Stimulated activated naive CD8-positive, alpha-beta T cell treated with anti-CD3 and anti-CD28 coated beads, Interleukin-15, amount 100 ng/mL, for 72 hours (primary cell): ENCODE results near the gene INCA1.

Experiments
- ATAC-seq: fragments of 150-1000 bp; cut with Tn5 transposase; 2 replicates; pipeline ENCODE4 v1.10.0; 2021; ENCODE audit warnings: mild to moderate bottlenecking, moderate library complexity
- DNase-seq, 2 donors: peaks; one replicate each; pipeline ENCODE4 v3.0.0; 2021 to 2022
- H3K27ac Mint-ChIP-seq, 2 donors: one replicate each; pipeline ENCODE4 v1.8.0; 2022; ENCODE audit warnings: mild to moderate bottlenecking in 2 of 2, mixed read lengths in 2 of 2, moderate library complexity in 2 of 2
- H3K27me3 Mint-ChIP-seq: one replicate; pipeline ENCODE4 v1.8.0; 2022; ENCODE audit warnings: mixed read lengths
- H3K4me1 Mint-ChIP-seq: one replicate; pipeline ENCODE4 v1.8.0; 2022; ENCODE audit warnings: mild to moderate bottlenecking, mixed read lengths
- H3K4me3 Mint-ChIP-seq, 2 donors: one replicate each; pipeline ENCODE4 v1.8.0; 2022; ENCODE audit warnings: mild to moderate bottlenecking in 2 of 2, mixed read lengths in 2 of 2, moderate library complexity in 1 of 2
- H3K9me3 Mint-ChIP-seq, 2 donors: one replicate each; pipeline ENCODE4 v1.8.0; 2022; ENCODE audit warnings: mixed read lengths in 2 of 2

Gene INCA1

DNA sequence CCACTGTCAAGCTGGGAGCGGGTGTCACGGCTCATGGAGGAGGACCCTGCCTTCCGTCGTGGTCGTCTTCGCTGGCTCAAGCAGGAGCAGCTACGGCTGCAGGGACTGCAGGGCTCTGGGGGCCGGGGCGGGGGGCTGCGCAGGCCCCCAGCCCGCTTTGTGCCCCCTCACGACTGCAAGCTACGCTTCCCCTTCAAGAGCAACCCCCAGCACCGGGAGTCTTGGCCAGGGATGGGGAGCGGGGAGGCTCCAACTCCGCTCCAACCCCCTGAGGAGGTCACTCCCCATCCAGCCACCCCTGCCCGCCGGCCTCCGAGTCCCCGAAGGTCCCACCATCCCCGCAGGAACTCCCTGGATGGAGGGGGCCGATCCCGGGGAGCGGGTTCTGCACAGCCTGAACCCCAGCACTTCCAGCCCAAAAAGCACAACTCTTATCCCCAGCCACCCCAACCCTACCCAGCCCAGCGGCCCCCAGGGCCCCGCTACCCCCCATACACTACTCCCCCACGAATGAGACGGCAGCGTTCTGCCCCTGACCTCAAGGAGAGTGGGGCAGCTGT is 26.3 kb upstream of the INCA1 start:
- Mint-ChIP-seq H3K27me3 (no peaks in the 10 kb centered on the region), H3K9me3 (no peaks in the 10 kb centered on the region), H3K4me3 (no peak overlapping the region), H3K27ac (peak overlapping the region in 1 of 2 donors; percentile 12), H3K4me1 (peaks cover 13% of the 10 kb centered on the region)
- peak; percentile 12 for ATAC-seq
- DNase-seq, result no peak

GRCh38 chr17:5022171-5022711 is 24.9 kb upstream of the INCA1 start:
- H3K9me3 Mint-ChIP-seq, result no peaks in the 10 kb centered on the region
- ATAC-seq, result no peak
- H3K4me3 Mint-ChIP-seq, result no peak overlapping the region
- no peak overlapping the region for H3K27ac Mint-ChIP-seq
- H3K4me1 Mint-ChIP-seq, result peaks cover 16% of the 10 kb centered on the region
- no peak for DNase-seq
- no peaks in the 10 kb centered on the region for H3K27me3 Mint-ChIP-seq

DNA sequence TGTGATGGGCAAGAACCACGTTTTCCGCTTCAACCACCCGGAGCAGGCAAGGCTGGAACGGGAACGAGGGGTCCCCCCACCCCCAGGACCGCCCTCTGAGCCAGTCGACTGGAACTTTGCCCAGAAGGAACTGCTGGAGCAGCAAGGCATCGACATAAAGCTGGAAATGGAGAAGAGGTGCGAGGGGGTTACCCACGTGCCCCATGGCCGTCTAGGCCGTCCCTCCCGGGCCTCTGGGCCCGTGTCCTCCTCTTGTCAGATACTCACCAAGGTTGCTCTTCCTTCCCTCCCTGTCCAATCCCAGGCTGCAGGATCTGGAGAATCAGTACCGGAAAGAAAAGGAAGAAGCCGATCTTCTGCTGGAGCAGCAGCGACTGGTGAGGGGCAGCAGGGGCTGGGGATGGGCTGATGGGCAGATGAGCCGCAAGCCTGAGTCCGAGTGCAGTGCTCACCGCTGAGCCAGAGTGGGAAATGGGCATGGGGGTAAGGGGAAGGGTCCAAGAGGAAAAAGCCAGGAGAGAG is 23.2 kb upstream of the INCA1 start:
- no peak for ATAC-seq

GRCh38 chr17:5019475-5019956 is 22.2 kb upstream of the INCA1 start:
- Mint-ChIP-seq H3K9me3 (no peaks in the 10 kb centered on the region), H3K27ac (peak overlapping the region; percentile 2 to 32), H3K27me3 (no peaks in the 10 kb centered on the region), H3K4me1 (peaks cover 16% of the 10 kb centered on the region), H3K4me3 (no peak overlapping the region)
- DNase-seq (peak; percentile 49 to 52), ATAC-seq (peak; percentile 87)

More for the DNA sequence above, 23.2 kb upstream of the INCA1 start:
- H3K27ac Mint-ChIP-seq, result no peak overlapping the region
- DNase-seq, result no peak
- no peaks in the 10 kb centered on the region for H3K9me3 Mint-ChIP-seq
- no peak overlapping the region for H3K4me3 Mint-ChIP-seq
- H3K4me1 Mint-ChIP-seq, result peaks cover 16% of the 10 kb centered on the region
- H3K27me3 Mint-ChIP-seq, result no peaks in the 10 kb centered on the region

GRCh38 chr17:5014357-5014756 is 17.0 kb upstream of the INCA1 start:
- H3K27ac Mint-ChIP-seq, result peak overlapping the region in 1 of 2 donors; percentile 12
- H3K4me3 Mint-ChIP-seq, result no peak overlapping the region
- H3K4me1 Mint-ChIP-seq, result peaks cover 28% of the 10 kb centered on the region
- no peaks in the 10 kb centered on the region for H3K27me3 Mint-ChIP-seq
- no peak for DNase-seq
- H3K9me3 Mint-ChIP-seq, result no peaks in the 10 kb centered on the region
- ATAC-seq, result no peak

- peak; percentile 72 for ATAC-seq
- Mint-ChIP-seq H3K9me3 (no peaks in the 10 kb centered on the region), H3K4me1 (peaks cover 18% of the 10 kb centered on the region), H3K27ac (peak overlapping the region in 1 of 2 donors; percentile 29), H3K27me3 (no peaks in the 10 kb centered on the region), H3K4me3 (no peak overlapping the region)
- DNase-seq, result peak in 1 of 2 donors; percentile 37
These were observed 14.6 kb upstream of the INCA1 start for GRCh38 chr17:5011928-5012327.

- ATAC-seq, result no peak
- DNase-seq, result no peak
- H3K27me3 Mint-ChIP-seq, result no peaks in the 10 kb centered on the region
- H3K4me3 Mint-ChIP-seq, result no peak overlapping the region
- H3K27ac Mint-ChIP-seq, result no peak overlapping the region
- no peaks in the 10 kb centered on the region for H3K9me3 Mint-ChIP-seq
- H3K4me1 Mint-ChIP-seq, result peaks cover 19% of the 10 kb centered on the region
These were observed 6.0 kb upstream of the INCA1 start for GRCh38 chr17:5003214-5003867.

GRCh38 chr17:5002121-5002788 is 4.9 kb upstream of the INCA1 start:
- no peak for ATAC-seq
- DNase-seq, result no peak
- H3K27me3 Mint-ChIP-seq, result no peaks in the 10 kb centered on the region
- H3K4me3 Mint-ChIP-seq, result no peak overlapping the region
- no peak overlapping the region for H3K27ac Mint-ChIP-seq
- peaks cover 20% of the 10 kb centered on the region for H3K4me1 Mint-ChIP-seq
- no peaks in the 10 kb centered on the region for H3K9me3 Mint-ChIP-seq

GRCh38 chr17:5000237-5000639 is 2.9 kb upstream of the INCA1 start:
- no peak overlapping the region for H3K4me3 Mint-ChIP-seq
- H3K4me1 Mint-ChIP-seq, result peaks cover 34% of the 10 kb centered on the region
- H3K9me3 Mint-ChIP-seq, result no peaks in the 10 kb centered on the region
- ATAC-seq (no peak), DNase-seq (no peak)
- no peak overlapping the region for H3K27ac Mint-ChIP-seq
- H3K27me3 Mint-ChIP-seq, result no peaks in the 10 kb centered on the region

GRCh38 chr17:4999430-5000093 is 2.2 kb upstream of the INCA1 start:
- ATAC-seq (no peak), DNase-seq (no peak)
- Mint-ChIP-seq H3K27me3 (no peaks in the 10 kb centered on the region), H3K4me1 (peaks cover 39% of the 10 kb centered on the region), H3K9me3 (no peaks in the 10 kb centered on the region), H3K27ac (no peak overlapping the region), H3K4me3 (peak overlapping the region; percentile 92)

DNA sequence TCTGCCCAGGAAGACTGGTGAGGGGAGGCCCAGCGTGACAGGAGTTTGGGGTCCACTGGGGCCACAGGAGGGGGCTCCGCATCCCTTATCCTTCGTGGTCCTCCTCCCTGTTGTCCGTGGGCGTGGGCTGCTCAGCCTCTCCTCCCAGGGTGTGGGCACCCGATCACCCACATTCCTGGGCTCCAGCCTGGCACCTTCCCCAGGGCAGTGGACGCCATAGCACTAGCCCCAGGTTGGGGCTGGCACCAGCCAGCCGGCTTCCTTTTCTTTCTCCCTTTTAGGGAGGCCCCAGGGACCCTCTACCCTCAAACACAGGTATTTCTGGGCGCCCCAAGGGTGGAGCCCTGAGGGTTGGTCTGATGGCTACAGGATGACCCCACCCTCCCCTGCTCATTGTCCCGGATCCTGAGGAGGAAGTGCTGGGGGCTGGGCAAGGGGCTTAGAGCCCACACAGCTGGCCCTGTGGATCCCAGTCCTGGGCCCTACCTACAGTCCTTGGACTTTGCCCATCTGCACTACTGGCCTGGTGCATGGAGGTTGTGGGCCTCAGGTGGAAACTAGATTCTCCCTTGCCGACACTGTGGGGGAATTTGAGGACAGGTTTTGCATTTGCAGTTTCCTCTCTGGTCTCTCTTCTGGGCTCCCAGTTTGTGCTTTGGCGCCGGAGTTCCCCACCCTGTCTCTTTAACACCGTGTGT is 1.6 kb upstream of the INCA1 start:
- Mint-ChIP-seq H3K4me3 (peak overlapping the region; percentile 92), H3K27me3 (no peaks in the 10 kb centered on the region), H3K9me3 (no peaks in the 10 kb centered on the region), H3K4me1 (peaks cover 39% of the 10 kb centered on the region), H3K27ac (peak overlapping the region; percentile 11 to 90)
- peak in 1 of 2 donors; percentile 21 for DNase-seq
- ATAC-seq, result no peak

GRCh38 chr17:4998027-4998731 is 857 bp upstream of the INCA1 start:
- ATAC-seq, result peak; percentile 28

GRCh38 chr17:4994081-4994595 is 3.2 kb downstream of the INCA1 start:
- no peaks in the 10 kb centered on the region for H3K27me3 Mint-ChIP-seq
- H3K27ac Mint-ChIP-seq, result no peak overlapping the region
- no peak for DNase-seq
- H3K4me1 Mint-ChIP-seq, result peaks cover 38% of the 10 kb centered on the region
- H3K9me3 Mint-ChIP-seq, result no peaks in the 10 kb centered on the region
- H3K4me3 Mint-ChIP-seq, result no peak overlapping the region
- no peak for ATAC-seq

More at GRCh38 chr17:4998027-4998731, 857 bp upstream of the INCA1 start:
- peak overlapping the region; percentile 92 for H3K4me3 Mint-ChIP-seq
- no peaks in the 10 kb centered on the region for H3K27me3 Mint-ChIP-seq
- H3K9me3 Mint-ChIP-seq, result no peaks in the 10 kb centered on the region
- peak overlapping the region in 1 of 2 donors; percentile 90 for H3K27ac Mint-ChIP-seq
- peaks cover 39% of the 10 kb centered on the region for H3K4me1 Mint-ChIP-seq
- no peak for DNase-seq
